Measurements from ENCODE around the gene SORCS2.

DNA sequence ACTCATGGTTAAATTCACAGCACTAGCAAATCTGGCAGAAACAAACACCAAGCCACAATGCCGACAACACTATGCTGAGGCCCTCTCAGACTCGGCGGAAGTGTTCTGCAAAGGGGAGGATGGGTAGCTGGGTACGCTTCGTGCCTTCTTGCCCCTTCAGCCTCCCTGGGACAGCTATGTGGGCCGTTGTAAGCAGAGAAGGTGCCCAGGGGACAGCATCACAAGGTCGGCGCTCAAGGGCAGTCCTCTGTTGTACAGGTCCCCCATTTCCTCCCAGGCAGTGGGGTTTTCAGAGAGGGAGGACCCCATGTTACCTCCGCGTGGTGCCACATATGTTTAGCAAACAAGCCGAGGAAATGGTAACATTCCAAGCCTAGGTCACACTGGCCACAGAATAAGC, 573.7 kb downstream of the SORCS2 start:
- no peak for TF ChIP-seq GATA3 (IDR thresholded peaks at IDR 0.05; ENCODE audit: low read depth, low read length)
- TF ChIP-seq GATA2 (IDR thresholded peaks at IDR 0.05; ENCODE audit: low read depth, low read length) = no peak

All from SH-SY5Y (cell line).